Measurements from ENCODE around the gene EML4. TPM values are rescaled to one million over a fixed set of nuclear protein-coding genes. Genes with fewer than 3 reads are reported as not detected.

The EML4 gene
- polyA plus RNA-seq, 1 experiment, result 19.1 TPM

GRCh38 chr2:42136782-42137124, 32.4 kb upstream of the EML4 start:
- POLR2A ChIA-PET, result no interaction called here
- CTCF ChIA-PET, result interaction anchor here (1.4 kb wide), 2 partner anchors 11 to 46 kb away, joined by 3 to 4 read pairs; no protein-coding TSS in a partner anchor
- no peak overlapping the region for H3K4me3 ChIP-seq (ENCODE audit: low read depth, low read length)

GRCh38 chr2:42137125-42137841, 31.9 kb upstream of the EML4 start:
- POLR2A ChIA-PET, result interaction anchor here (0.6 kb wide), 1 partner anchor 203 kb away, joined by 3 read pairs; no protein-coding TSS in a partner anchor
- CTCF ChIA-PET, result interaction anchor here (1.4 kb wide), 1 partner anchor 45 kb away, joined by 4 read pairs; no protein-coding TSS in a partner anchor
- no peaks in the 10 kb centered on the region for H3K36me3 ChIP-seq (ENCODE audit: control insufficient read depth, insufficient read depth, low read length)
- DNase-seq (ENCODE audit: low read depth), result no peak
- H3K4me3 ChIP-seq (ENCODE audit: low read depth, low read length), result no peak overlapping the region
- no peak for TF ChIP-seq CTCF (IDR thresholded peaks at IDR 0.05; ENCODE audit: insufficient read depth, low read depth, low read length)
- no peaks in the 10 kb centered on the region for H3K27me3 ChIP-seq (ENCODE audit: control insufficient read depth, insufficient read depth, low read length)

More at GRCh38 chr2:42136782-42137124, 32.4 kb upstream of the EML4 start:
- no peaks in the 10 kb centered on the region for H3K27me3 ChIP-seq (ENCODE audit: control insufficient read depth, insufficient read depth, low read length)
- no peaks in the 10 kb centered on the region for H3K36me3 ChIP-seq (ENCODE audit: control insufficient read depth, insufficient read depth, low read length)
- no peak for DNase-seq (ENCODE audit: low read depth)
- no peak for TF ChIP-seq CTCF (IDR thresholded peaks at IDR 0.05; ENCODE audit: insufficient read depth, low read depth, low read length)

GRCh38 chr2:42138163-42139015, 30.8 kb upstream of the EML4 start:
- peak; percentile 84 for DNase-seq (ENCODE audit: low read depth)
- no peak overlapping the region for H3K4me3 ChIP-seq (ENCODE audit: low read depth, low read length)
- H3K36me3 ChIP-seq (ENCODE audit: control insufficient read depth, insufficient read depth, low read length), result no peaks in the 10 kb centered on the region
- ChIA-PET POLR2A (interaction anchor here (0.6 to 0.9 kb wide), 2 partner anchors 9 to 707 kb away, joined by 6 to 16 read pairs; no protein-coding TSS in a partner anchor), CTCF (interaction anchor here (0.6 kb wide), 1 partner anchor 207 kb away, joined by 4 read pairs; no protein-coding TSS in a partner anchor)
- no peak for TF ChIP-seq CTCF (IDR thresholded peaks at IDR 0.05; ENCODE audit: insufficient read depth, low read depth, low read length)
- no peaks in the 10 kb centered on the region for H3K27me3 ChIP-seq (ENCODE audit: control insufficient read depth, insufficient read depth, low read length)

GRCh38 chr2:42139101-42139500, 30.1 kb upstream of the EML4 start:
- H3K4me3 ChIP-seq (ENCODE audit: low read depth, low read length), result no peak overlapping the region
- DNase-seq (ENCODE audit: low read depth), result no peak
- POLR2A ChIA-PET, result interaction anchor here (0.6 to 0.9 kb wide), 2 partner anchors 9 to 706 kb away, joined by 6 to 16 read pairs; no protein-coding TSS in a partner anchor
- CTCF ChIA-PET, result no interaction called here
- no peaks in the 10 kb centered on the region for H3K27me3 ChIP-seq (ENCODE audit: control insufficient read depth, insufficient read depth, low read length)
- no peaks in the 10 kb centered on the region for H3K36me3 ChIP-seq (ENCODE audit: control insufficient read depth, insufficient read depth, low read length)
- TF ChIP-seq CTCF (IDR thresholded peaks at IDR 0.05; ENCODE audit: insufficient read depth, low read depth, low read length), result no peak

- no peak for DNase-seq (ENCODE audit: low read depth)
- no peaks in the 10 kb centered on the region for H3K36me3 ChIP-seq (ENCODE audit: control insufficient read depth, insufficient read depth, low read length)
- no peaks in the 10 kb centered on the region for H3K27me3 ChIP-seq (ENCODE audit: control insufficient read depth, insufficient read depth, low read length)
- ChIA-PET POLR2A (no interaction called here), CTCF (interaction anchor here (0.7 to 1.5 kb wide), 4 partner anchors 12 to 202 kb away, joined by 3 to 7 read pairs (median 3); no protein-coding TSS in a partner anchor)
- H3K4me3 ChIP-seq (ENCODE audit: low read depth, low read length), result no peak overlapping the region
- TF ChIP-seq CTCF (IDR thresholded peaks at IDR 0.05; ENCODE audit: insufficient read depth, low read depth, low read length), result no peak
Observed at GRCh38 chr2:42140496-42140895, 28.7 kb upstream of the EML4 start.

Measured in BJ (cell line).